Activated T-helper 2 cell treated with anti-CD3 and anti-CD28 coated beads, Interferon-gamma antibody, Interleukin-2, Interleukin-4, amounts not matched to agents 10 μg/mL and 5 μg/mL and 100 μg/mL, durations not matched to agents 14 hours and 24 hours and 36 hours (primary cell): ENCODE measurements around the gene ZBTB3. TPM values are rescaled to one million over a fixed set of nuclear protein-coding genes. Genes with fewer than 3 reads are reported as not detected.
"Not testable (repeated sequence)": the region's sequence is repeated elsewhere in the genome, so short reads cannot be mapped to it uniquely, and the experiment has no call there.

Experiments
- DNase-seq: peaks from one replicate; pipeline ENCODE4 v3.0.0; 2021; ENCODE audit warnings: low spot score
- H3K27ac Mint-ChIP-seq: one replicate; pipeline ENCODE4 v1.8.0; 2021; ENCODE audit warnings: mixed read lengths
- H3K27me3 Mint-ChIP-seq: one replicate; pipeline ENCODE4 v1.8.0; 2021; ENCODE audit warnings: low read depth, mixed read lengths
- H3K36me3 Mint-ChIP-seq: one replicate; pipeline ENCODE4 v1.8.0; 2021; ENCODE audit warnings: low read depth, mixed read lengths
- H3K4me1 Mint-ChIP-seq: one replicate; pipeline ENCODE4 v1.8.0; 2021; ENCODE audit warnings: low read depth, mixed read lengths
- H3K4me3 Mint-ChIP-seq: one replicate; pipeline ENCODE4 v1.8.0; 2021; ENCODE audit warnings: low read depth, mild to moderate bottlenecking, moderate library complexity, mixed read lengths
- H3K9me3 Mint-ChIP-seq: one replicate; pipeline ENCODE4 v1.8.0; 2021; ENCODE audit warnings: mixed read lengths
- intact Hi-C: fragments of 100-400 bp; cut with micrococcal nuclease; formaldehyde crosslinking; loops from one replicate; pipeline ENCODE4 v1.15.1; 2023
- total RNA-seq: library from RNA; stranded (reverse); gene quantifications from 2 replicates; pipeline ENCODE4 v1.2.3, GENCODE V29; 2022

Gene ZBTB3
- total RNA-seq, 1 donor from 2014 or later = 9.3 TPM

DNA sequence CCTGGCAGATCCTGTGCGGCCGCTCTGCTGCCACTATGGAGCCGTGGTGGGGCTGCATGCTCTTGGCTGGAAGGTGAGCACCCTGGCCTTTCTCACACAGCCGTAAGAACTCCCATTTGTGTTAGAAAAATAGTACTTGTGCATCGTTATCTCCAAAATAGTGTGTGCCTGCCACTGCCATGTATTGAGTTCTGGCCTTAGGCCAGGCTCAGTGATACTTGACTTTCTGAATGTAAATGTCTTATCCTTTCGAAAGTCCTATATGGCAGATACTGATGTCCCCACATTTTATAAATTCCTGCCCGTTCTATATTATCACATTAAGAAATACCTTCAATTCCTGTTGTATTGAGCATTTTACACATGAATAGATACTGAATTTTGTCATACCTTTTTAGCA lies 28.8 kb upstream of the ZBTB3 start:
- no peaks in the 10 kb centered on the region for H3K9me3 Mint-ChIP-seq
- peaks cover 13% of the 10 kb centered on the region for H3K4me1 Mint-ChIP-seq
- H3K27me3 Mint-ChIP-seq = no peaks in the 10 kb centered on the region
- intact Hi-C loops = no loop called here
- no peak overlapping the region for H3K27ac Mint-ChIP-seq
- DNase-seq = no peak
- H3K4me3 Mint-ChIP-seq = no peak overlapping the region
- peaks cover 20% of the 10 kb centered on the region for H3K36me3 Mint-ChIP-seq

DNA sequence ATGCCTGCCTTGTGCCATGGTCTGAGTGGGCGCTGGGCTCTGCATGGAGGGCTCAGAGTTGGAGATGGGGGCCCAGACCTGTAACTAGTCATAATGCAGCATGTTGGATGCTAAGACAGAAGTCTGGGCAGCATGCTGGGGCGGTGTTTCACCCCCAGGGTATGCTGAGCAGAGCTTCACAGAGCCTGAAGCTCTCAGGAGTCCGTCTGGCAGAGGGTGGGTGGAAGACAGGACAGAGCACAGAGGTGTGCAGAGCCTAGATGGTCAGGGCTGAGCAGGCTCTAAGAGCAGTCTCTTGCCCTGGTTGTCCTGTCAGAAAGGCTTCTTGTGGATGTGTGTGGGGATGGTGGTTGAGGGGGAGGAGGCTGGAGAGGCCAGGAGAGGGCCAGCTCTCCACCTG lies 24.5 kb upstream of the ZBTB3 start:
- intact Hi-C loops = no loop called here
- Mint-ChIP-seq H3K27ac (peak overlapping the region; percentile 34), H3K27me3 (no peaks in the 10 kb centered on the region), H3K4me3 (no peak overlapping the region), H3K9me3 (no peaks in the 10 kb centered on the region), H3K36me3 (peaks cover 29% of the 10 kb centered on the region), H3K4me1 (peaks cover 7% of the 10 kb centered on the region)
- no peak for DNase-seq

DNA sequence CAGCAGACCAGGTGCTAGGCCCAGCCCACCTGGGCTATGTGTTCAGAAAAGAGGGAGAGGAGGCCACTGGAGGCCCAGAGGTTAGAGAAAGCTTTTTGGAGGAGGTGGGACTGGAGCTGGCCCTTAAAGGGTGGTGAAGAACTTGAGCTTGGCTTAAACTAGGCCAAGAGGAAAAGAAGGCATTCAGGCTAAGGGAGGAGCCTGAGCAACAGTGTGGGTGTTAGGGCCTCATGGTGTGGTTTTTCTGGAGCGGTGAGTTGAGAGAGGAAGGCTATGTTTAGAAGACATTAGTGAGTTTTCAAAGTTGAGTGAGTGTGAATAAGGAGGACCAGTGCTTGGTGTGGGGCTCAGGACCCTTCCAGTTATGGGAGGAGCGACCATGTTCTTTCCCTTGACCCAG lies 23.4 kb upstream of the ZBTB3 start:
- H3K4me3 Mint-ChIP-seq = peak overlapping the region; percentile 10
- intact Hi-C loops = no loop called here
- no peak for DNase-seq
- peaks cover 23% of the 10 kb centered on the region for H3K36me3 Mint-ChIP-seq
- H3K9me3 Mint-ChIP-seq = no peaks in the 10 kb centered on the region
- H3K27ac Mint-ChIP-seq = peak overlapping the region; percentile 81
- H3K4me1 Mint-ChIP-seq = peaks cover 7% of the 10 kb centered on the region
- no peaks in the 10 kb centered on the region for H3K27me3 Mint-ChIP-seq

GRCh38 chr11:62775646-62776045 lies 21.7 kb upstream of the ZBTB3 start:
- Mint-ChIP-seq H3K4me1 (peaks cover 12% of the 10 kb centered on the region), H3K4me3 (no peak overlapping the region), H3K36me3 (peaks cover 23% of the 10 kb centered on the region), H3K9me3 (no peaks in the 10 kb centered on the region), H3K27ac (no peak overlapping the region), H3K27me3 (no peaks in the 10 kb centered on the region)
- intact Hi-C loops = no loop called here
- no peak for DNase-seq

- intact Hi-C loops = loop anchor here (5.0 kb wide), 1 partner anchor 182 kb away; the partner anchor contains the start of gene TUT1
- Mint-ChIP-seq H3K36me3 (peaks cover 27% of the 10 kb centered on the region), H3K27ac (no peak overlapping the region), H3K4me1 (peaks cover 20% of the 10 kb centered on the region), H3K4me3 (no peak overlapping the region), H3K27me3 (no peaks in the 10 kb centered on the region), H3K9me3 (no peaks in the 10 kb centered on the region)
- no peak for DNase-seq
These were observed 20.4 kb upstream of the ZBTB3 start for GRCh38 chr11:62774407-62774806.

GRCh38 chr11:62771144-62772021 lies 17.4 kb upstream of the ZBTB3 start, which contains the start of gene TAF6L:
TAF6L (plus strand) TSS chr11:62771396; CDS start chr11:62775784, 4,388 bp downstream.
- Mint-ChIP-seq H3K27ac (peak within 1 kb of the TSS; percentile 92), H3K36me3 (peaks cover 30% of the 10 kb centered on the region), H3K4me3 (peak within 1 kb of the TSS; percentile 88), H3K9me3 (no peaks in the 10 kb centered on the region), H3K27me3 (no peaks in the 10 kb centered on the region), H3K4me1 (peaks cover 13% of the 10 kb centered on the region)
- peak; percentile 92 for DNase-seq
- intact Hi-C loops = loop anchor here (1.0 to 5.0 kb wide), 7 partner anchors 10 to 179 kb away; partner anchors contain the start of genes HNRNPUL2, POLR2G, TMEM179B and TUT1

GRCh38 chr11:62770778-62771143 lies 16.8 kb upstream of the ZBTB3 start:
- intact Hi-C loops = loop anchor here (1.0 to 5.0 kb wide), 7 partner anchors 9 to 178 kb away; partner anchors contain the start of genes HNRNPUL2, POLR2G, TMEM179B and TUT1
- peaks cover 13% of the 10 kb centered on the region for H3K4me1 Mint-ChIP-seq
- H3K27me3 Mint-ChIP-seq = no peaks in the 10 kb centered on the region
- H3K4me3 Mint-ChIP-seq = peak overlapping the region; percentile 88
- H3K36me3 Mint-ChIP-seq = peaks cover 29% of the 10 kb centered on the region
- peak overlapping the region; percentile 92 for H3K27ac Mint-ChIP-seq
- H3K9me3 Mint-ChIP-seq = no peaks in the 10 kb centered on the region
- DNase-seq = peak; percentile 33

DNA sequence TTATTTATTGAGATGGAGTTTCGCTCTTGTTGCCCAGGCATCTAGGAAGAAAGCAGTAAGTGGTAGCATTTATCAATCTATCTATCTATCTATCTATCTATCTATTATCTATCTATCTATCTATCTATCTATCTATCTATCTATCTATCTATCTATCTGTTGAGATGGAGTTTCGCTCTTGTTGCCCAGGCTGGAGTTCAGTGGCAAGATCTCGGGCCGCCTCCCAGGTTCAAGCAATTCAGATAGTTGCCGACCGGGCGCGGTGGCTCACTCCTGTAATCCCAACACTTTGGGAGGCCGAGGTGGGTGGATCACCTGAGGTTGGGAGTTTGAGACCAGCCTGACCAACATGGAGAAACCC lies 6.9 kb upstream of the ZBTB3 start:
- Mint-ChIP-seq H3K36me3 (peaks cover 17% of the 10 kb centered on the region), H3K27ac (peak overlapping the region; percentile 60), H3K4me3 (peak overlapping the region; percentile 91), H3K4me1 (peaks cover 11% of the 10 kb centered on the region)
- H3K9me3 Mint-ChIP-seq, H3K27me3 Mint-ChIP-seq, DNase-seq: not testable (repeated sequence)
- intact Hi-C loops = loop anchor here (1.0 kb wide), 2 partner anchors 8 to 10 kb away; partner anchors contain the start of gene TAF6L

- no peak for DNase-seq
- Mint-ChIP-seq H3K9me3 (no peaks in the 10 kb centered on the region), H3K27me3 (no peaks in the 10 kb centered on the region), H3K36me3 (peaks cover 6% of the 10 kb centered on the region), H3K4me3 (no peak overlapping the region), H3K4me1 (peaks cover 11% of the 10 kb centered on the region), H3K27ac (no peak overlapping the region)
- intact Hi-C loops = no loop called here
These were observed 4.2 kb upstream of the ZBTB3 start for GRCh38 chr11:62757846-62758788.

DNA sequence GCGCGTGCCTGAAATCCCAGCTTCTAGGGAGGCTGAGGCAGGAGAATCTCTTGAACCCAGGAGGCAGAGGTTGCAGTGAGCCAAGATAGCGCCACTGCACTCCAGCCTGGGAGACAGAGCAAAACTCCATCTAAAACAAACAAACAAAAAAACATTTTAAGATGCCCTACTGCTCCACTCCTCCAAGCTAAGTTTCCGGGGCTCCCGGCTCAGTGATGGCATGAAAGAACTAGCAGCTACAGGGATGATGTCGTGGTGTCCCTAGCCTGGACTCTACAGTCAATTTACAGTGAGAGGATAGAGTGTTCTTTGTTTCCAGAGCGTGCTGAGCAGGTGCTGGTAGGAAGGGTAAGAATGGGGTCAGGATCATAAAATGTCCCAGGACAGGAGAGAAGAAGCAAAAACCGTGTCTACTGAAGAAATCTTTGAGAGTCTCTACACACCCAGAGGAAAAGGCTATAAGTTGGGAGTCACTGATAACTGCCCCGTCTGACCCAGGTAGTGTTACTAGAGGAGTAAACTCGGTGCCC lies 1.2 kb upstream of the ZBTB3 start:
- Mint-ChIP-seq H3K9me3 (no peaks in the 10 kb centered on the region), H3K27ac (no peak overlapping the region), H3K36me3 (peaks cover 3% of the 10 kb centered on the region), H3K4me3 (peak overlapping the region; percentile 33), H3K4me1 (peaks cover 3% of the 10 kb centered on the region), H3K27me3 (no peaks in the 10 kb centered on the region)
- intact Hi-C loops = loop anchor here (2.0 kb wide), 1 partner anchor 50 kb away; the partner anchor contains the start of gene NXF1
- no peak for DNase-seq

DNA sequence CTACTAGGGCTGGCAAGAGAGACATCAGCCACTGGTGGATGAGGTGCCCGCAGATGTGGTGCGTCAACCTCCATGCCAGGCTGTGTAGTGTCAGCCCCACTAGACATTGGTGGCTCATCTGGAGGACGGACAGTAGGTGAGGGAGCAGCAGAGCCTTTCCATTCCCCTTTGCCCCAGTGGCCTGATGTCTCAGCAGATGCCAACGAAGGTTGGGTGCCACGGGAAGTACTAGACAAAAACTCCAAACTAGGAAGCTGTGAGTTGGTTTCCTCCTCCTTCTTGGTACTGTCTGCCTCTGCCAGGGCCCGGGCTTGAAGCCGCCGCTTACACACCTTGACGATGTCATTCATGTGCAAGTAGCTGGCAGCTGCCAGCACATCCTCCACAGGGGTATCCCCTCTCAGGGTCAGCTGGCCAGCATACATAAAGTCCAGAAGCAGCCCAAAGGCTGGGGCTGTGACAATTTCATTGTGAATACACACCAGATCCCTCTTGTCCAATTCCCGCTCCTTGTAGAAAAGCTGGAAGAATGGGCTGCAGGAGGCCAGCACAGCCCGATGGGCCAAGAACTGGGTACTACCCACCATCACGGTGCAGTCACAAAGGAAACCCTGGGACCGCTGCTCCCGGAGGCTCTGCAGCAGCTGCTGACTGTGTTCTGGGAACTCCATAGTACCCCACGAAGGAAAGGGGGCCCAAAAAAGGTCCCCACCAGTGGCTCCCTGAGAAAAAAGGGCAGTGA lies 795 bp downstream of the ZBTB3 start:
- no peak for DNase-seq
- Mint-ChIP-seq H3K27ac (peak overlapping the region; percentile 93), H3K9me3 (no peaks in the 10 kb centered on the region), H3K4me1 (peaks cover 7% of the 10 kb centered on the region), H3K4me3 (peak overlapping the region; percentile 85), H3K27me3 (no peaks in the 10 kb centered on the region), H3K36me3 (peaks cover 11% of the 10 kb centered on the region)
- intact Hi-C loops = loop anchor here (1.0 to 2.0 kb wide), 2 partner anchors 8 to 24 kb away; partner anchors contain the start of genes POLR2G and TTC9C
